HG03378 (cell line): ENCODE results near the gene RETREG1.
"Not testable (repeated sequence)": the region's sequence is repeated elsewhere in the genome, so short reads cannot be mapped to it uniquely, and the experiment has no call there.

Experiments
- ATAC-seq: cut with Tn5 transposase; IDR thresholded peaks from one replicate; pipeline ENCODE4 v1.9.1; 2021; ENCODE audit warnings: mild to moderate bottlenecking, moderate library complexity; ENCODE audit not compliant: unreplicated experiment

The RETREG1 gene, protein sequence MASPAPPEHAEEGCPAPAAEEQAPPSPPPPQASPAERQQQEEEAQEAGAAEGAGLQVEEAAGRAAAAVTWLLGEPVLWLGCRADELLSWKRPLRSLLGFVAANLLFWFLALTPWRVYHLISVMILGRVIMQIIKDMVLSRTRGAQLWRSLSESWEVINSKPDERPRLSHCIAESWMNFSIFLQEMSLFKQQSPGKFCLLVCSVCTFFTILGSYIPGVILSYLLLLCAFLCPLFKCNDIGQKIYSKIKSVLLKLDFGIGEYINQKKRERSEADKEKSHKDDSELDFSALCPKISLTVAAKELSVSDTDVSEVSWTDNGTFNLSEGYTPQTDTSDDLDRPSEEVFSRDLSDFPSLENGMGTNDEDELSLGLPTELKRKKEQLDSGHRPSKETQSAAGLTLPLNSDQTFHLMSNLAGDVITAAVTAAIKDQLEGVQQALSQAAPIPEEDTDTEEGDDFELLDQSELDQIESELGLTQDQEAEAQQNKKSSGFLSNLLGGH

DNA sequence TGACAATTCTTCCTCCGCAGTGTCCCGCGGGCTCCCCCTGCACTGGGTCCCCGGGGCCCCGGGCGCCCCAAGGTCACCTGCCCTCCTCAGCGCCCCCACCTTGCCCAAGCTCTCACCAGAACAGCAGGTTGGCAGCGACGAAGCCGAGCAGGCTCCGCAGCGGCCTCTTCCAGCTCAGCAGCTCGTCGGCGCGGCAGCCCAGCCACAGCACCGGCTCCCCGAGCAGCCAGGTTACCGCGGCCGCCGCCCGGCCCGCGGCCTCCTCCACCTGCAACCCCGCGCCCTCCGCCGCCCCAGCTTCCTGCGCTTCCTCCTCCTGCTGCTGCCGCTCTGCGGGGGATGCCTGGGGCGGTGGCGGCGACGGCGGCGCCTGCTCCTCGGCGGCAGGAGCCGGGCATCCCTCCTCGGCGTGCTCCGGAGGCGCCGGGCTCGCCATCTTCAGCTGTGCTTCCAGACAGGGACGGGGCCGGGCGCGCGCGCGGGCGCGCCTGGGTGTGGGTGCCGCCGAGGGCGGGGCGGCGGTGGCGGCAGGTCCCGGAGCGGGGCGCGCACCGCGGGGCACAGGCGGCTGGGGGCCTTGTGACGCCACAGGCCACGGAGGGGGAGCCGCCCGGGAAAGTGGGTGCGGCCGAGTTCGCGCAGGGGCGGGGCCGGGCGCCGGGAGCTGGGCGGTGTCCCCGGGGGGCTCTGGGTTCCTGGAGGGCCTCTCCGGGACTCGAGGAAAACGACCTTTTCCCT lies at the start of gene RETREG1:
TSS of gene RETREG1 (minus strand) at position 462 of the 738 bp plus-strand sequence. CDS start at position 436, 26 bp downstream.
- peak; percentile 43 for ATAC-seq

DNA sequence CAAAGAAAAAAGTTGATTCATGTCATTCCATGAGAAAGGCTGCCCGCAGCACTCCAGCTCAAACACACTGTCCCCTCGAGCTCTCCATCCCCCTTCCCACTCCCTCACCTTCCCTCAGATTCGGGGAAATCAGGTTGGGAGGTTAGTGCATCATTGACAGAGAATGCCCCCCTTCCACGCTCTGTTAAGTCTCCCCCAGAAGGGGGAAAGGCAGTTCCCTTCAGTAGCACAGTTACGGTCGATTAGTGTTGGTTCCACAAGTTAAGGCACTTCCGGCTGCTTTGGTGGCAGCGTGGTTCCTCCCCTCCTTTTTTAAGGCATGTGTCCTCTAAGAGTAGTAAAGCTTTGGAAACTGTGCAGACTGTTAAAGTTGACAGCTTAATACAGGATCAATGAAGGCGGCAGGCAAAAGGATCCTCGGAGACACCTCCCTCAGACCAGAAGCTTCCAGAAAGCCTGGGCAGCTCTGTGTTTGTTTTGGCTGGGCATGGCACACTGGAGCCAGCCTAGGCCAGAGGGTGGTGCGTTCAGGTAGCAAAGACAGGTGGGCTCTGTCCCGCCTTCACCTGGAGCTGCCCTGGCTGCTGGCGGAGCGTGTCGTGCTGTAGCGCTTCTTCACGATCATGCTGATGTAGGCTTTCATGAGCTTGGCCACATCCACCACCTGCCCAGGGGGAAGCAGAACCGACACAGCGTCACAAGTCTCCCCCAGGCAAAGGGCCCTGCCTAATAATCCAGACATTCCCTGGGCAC lies 49.5 kb upstream of the RETREG1 start:
- ATAC-seq, result no peak

DNA sequence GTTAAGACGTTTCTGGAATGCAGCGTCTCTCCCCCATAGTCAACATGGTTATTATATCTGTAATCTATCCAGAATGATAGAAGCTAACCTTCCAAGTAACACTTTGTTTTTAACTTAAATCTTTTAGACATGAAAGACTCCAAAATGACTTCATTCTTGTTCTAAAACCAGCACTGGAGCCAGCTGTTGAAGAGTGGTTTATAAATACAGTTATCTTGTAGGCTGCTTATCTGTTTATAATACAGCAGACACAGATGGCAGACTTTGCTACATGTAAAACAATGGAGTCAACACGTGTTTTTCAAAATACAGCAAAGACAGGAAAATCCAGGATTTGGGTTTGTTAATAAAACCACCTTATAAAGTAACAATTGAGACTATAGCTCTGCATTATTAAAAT lies 48.8 kb upstream of the RETREG1 start:
- ATAC-seq, result no peak

DNA sequence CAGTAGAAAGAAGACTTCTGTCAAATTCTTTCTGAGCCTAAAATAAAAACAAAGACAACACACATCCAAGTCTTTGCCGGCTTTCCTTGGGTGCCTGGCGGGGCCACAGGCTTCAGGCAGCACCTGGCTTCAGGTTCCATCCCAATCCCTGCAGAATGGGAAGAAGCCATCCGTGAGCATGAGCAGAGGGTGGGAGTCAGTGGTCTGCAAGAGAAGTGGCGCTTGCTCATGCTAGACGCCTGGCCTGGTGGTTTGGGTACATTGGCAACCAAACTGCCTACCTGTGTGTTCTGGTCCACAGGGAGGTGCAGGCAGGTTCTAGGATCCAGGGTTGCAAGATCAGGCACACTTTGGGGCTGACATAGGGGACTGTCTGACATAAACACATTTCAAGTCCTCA lies 47.6 kb upstream of the RETREG1 start:
- no peak for ATAC-seq

DNA sequence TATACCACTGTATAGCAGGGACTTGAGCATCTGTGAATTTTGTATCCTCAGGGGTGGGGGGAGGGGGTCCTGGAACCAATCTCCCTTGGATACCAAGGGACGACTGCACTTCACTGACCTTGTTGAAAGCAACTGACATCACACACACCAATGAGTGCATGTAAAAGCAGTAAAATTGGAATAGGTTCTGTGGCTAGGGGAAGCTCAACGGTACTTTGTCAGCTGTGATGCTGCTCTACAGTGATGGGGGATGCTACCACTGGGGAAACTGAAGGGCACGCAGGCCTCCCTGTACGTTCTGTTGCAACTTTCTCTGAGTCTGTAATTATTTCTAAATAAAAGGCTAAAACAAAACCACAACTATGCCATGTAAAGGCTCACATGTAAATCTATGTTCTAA lies 47.0 kb upstream of the RETREG1 start:
- no peak for ATAC-seq

DNA sequence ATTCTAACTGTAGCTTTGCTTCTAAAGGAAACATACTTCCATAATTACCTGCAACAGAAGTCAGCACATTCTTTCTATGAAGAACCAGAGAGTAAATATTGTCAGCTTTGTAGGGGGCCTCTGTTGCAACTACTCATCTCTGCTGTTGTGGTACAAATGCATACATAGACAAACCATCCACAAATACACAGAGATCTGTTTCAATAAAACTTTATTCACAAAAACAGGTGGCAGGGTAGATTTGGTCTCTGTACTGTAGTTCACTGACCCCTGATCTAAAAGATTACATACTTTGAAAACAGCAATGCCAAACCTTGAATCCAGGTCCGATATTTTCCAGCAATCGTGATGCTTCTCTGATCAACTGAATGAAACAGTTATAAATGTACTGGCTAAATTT lies 44.9 kb upstream of the RETREG1 start:
- ATAC-seq, result no peak

DNA sequence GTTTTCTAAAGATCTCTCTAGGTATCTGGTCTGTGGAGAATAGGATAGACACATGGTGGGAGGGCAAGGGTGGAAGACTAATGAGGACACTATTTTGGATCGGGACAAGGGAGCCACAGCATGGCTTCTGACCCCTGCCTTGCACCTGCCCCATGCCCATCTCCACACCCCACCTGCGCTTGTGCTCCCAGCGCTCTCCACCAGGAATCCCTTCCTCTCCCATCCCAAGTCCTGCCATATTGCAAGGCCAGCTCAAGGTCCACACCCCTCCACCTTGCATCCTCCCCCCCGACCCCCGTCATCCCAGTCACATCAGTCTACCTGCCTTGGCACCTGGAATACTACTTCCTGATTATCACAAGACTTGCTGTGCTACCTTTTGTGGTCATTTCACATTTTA lies 44.2 kb upstream of the RETREG1 start:
- no peak for ATAC-seq

DNA sequence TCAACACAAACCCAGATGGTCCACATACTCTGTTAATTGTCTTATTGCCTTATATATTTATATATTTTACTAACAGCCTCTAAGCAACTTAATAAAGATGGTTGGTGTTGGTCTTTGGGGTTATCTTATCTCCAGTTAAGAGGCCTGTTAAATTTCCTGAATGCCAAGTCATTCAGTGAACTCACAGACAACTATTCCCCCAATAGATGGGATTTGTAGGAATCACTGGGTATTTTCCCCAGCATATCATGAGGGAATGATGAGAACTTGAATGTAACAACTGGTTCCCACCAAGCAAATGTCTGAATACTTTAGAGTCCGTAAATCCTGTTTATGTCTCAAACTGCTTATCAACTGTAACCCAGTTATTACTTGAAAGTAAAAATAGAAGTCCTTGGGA lies 42.7 kb upstream of the RETREG1 start:
- ATAC-seq, result no peak

DNA sequence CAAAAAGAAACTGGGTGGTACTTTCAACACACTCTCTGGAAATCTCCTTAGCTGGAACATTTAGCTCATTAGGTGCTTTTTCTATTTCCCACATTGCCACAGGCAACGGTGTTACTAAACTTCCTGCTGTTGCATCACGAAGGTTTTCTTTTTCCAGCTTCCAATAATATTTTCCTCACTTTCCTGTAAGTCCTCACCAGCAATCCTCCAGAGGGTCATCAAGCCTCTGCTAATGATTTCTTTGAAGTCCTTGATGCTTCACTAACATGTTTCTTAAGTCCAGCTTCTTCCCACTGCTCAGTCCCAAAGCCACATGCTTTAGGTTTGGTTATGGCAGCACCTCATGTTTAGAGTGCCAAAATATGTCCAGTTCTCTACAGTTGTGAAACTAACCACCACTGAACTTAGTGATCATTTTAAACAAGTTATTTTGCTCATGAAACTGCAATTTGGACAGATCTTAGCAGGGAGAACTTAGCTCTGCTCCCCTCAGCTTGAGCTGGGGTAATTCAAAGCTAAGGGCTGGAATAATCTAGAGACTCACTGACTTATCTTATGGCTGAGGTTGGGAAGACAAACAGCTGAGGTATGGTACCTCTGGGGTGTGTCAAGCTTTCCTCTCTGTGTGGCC lies 39.9 kb upstream of the RETREG1 start:
- ATAC-seq, result no peak

DNA sequence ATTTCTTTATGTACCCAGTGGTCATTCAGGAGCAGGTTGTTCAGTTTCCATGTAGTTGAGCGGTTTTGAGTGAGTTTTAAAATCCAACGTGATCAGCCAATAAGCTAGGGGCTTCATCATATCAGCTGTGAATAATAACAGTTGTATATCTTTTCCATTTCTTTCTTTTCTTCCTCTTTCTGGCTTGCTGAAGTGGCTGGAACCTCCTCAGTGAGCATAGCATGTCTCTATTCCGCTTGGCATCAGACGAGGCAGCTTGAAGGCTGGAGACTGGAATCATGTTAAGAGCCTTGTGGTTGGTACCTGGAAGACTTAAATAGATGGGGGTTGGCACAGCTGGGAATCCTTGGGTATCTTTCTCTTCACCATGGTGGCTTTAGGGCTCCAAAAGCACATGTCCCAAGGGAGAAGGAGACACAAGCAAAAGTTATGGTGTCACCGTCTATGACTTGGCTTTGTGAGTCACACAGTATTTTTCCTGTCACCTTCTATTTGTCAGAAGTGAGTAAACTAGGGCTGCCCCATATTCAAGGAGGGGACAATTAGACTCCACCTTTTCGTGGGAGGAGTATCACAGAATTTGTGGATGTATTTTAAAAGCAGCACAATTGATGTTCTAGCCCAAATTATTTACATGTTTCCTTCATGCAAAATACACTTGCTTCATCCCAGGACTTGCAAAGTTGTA lies 38.0 kb upstream of the RETREG1 start:
- no peak for ATAC-seq

DNA sequence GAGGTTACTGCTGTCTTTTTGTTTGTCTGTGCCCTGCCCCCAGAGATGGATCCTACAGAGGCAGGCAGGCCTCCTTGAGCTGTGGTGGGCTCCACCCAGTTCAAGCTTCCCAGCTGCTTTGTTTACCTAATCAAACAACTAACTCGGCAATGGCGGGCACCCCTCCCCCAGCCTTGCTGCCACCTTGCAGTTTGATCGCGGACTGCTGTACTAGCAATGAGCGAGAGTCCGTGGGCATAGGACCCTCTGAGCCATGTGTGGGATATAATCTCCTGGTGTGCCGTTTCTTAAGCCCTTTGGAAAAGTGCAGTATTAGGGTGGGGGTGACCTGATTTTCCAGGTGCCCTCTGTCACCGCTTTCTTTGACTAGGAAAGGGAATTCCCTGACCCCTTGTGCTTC lies 31.9 kb upstream of the RETREG1 start:
- ATAC-seq, result not testable (repeated sequence)

DNA sequence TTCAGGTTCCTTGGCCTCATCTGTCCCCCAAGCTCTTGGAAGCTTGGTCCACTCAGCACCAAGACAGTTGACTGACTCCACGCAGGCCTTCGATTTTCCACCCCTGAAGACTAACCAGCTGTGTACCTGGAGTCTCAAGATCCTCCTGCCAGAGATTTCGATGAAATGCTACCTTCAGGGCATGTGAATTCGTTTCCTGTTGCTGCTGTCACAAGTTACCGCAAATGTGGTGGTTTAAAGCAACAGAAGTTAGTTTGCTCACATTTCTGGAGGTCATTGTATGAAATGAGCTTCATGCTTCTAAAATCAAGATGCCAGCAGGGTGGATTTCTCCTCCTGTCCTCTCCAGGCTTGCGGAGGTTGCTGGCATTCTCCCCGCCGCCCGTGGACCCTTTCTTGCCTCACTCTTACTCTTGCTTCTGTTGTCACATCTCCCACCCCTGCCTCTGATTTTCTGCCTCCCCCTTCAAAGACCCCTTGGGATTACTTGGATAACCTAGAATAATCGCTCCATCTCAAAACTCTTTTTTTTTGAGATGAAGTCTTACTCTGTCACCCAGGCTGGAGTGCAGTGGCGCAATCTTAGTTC lies 27.6 kb upstream of the RETREG1 start:
- no peak for ATAC-seq

DNA sequence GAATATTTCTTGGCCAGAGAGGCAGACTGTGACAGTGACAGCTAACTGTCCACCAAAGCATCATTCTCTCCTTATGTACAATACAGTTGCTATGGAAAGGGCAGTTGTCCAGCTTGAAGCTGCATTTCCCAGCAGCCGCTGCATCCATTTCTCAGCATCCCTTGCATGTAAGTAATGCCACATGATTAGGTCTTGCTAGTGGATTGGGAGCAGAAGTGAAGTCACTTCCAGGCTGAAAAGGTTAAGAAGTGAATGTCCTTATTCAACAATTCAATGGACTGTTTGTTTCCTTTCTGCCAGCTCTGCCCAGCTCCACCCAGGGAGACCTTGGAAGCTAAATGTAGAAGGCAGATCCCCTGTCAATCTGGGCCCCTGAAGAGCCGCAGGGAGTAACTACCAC lies 26.1 kb upstream of the RETREG1 start:
- ATAC-seq, result no peak

DNA sequence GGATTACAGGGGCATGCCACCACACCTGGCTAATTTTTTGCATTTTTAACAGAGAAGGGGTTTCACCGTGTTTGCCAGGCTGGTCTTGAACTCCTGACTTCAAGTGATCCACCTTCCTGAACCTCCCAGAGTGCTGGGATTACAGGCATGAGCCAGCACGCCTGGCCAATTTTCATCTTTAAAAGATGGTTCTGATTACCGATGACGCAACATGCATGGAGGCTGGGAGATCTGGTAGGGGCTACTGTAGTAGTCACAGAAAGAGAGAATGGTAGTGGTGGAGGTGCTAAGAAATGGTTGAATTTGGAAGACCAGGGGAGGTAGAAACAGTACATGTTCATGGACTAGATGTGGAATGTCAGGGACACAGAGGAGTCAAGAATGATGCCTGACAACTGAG lies 22.4 kb upstream of the RETREG1 start:
- ATAC-seq, result no peak

DNA sequence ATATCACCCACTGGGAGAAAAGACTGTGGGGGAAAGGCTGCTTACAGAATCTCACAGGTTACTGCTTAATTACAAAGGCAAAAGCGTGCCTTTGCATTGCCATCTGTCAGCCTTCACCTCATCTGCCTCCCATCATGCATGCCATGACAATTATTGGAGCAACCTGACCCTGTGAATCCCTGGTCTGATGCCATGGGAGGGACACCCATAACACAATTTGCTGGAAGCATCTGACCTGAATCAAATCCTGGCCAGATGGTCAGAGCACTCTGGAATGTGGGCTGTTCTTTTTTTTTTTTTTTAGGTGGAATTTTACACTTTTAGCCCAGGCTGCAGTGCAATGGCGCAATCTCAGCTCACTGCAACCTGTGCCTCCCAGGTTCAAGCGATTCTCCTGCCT lies 11.6 kb upstream of the RETREG1 start:
- no peak for ATAC-seq

DNA sequence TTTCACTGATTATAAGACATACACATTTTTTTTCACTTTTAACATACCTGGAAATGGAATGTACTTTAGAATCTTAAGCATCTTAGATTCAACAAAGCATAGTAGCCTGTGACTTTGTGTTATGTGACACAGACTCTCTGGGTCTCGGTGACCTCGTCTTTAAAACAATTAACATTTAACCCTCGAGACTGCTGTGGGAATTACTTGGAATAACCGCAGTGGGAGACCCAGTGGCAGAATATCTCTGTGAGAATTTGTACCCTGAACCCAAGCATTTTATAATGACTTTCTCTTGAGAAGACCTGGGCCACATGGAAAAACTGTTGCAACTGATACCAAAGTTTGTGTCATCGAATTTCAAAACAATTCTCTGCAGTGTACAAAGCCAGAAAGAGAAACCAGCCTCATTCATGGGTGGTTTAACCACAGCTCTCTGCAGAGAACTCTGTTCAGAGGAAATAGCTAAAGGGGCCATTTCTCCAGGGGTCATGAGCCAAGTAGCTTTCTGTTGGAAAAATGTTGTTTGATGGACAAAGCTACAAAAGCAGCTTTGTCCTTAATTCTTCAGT lies 10.0 kb upstream of the RETREG1 start:
- peak; percentile 75 for ATAC-seq

DNA sequence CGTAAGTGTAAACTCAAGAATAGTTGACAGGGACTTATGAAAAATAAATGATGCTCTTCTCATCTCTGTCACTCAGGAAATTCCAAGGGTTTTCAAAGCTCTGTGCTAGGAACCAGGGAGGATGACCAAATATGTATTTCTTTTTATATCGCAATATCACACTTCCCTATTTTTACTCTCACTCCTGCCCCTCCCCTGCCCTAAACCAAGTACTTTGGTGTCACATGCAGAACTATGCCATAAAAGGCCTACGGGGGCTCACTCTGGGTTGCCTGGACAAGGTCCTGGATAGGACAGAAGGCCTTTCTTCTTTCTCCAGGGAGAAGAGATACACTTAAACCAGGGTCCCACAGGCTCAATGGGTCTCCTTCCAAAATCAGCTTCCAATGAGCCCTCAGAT lies 8.3 kb upstream of the RETREG1 start:
- no peak for ATAC-seq

DNA sequence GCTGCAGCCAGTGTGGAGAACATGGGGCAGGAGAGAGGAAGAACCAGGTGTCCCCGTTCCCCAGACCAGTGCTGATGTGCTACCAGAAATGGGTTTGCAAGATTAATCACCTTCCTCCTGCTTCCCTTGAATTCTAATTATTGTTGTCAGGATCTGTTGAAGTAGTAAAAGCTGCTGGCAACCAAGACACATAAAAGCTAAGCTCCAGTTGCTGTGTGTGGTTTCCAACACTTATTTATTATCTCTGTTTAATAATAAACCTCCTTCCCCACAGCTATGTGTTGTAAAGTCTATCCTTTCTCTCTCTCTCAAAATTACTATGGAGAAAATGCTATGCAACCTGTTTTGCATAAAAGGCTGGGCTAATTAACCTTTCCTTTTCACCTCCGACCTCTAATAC lies 2.3 kb upstream of the RETREG1 start:
- no peak for ATAC-seq

DNA sequence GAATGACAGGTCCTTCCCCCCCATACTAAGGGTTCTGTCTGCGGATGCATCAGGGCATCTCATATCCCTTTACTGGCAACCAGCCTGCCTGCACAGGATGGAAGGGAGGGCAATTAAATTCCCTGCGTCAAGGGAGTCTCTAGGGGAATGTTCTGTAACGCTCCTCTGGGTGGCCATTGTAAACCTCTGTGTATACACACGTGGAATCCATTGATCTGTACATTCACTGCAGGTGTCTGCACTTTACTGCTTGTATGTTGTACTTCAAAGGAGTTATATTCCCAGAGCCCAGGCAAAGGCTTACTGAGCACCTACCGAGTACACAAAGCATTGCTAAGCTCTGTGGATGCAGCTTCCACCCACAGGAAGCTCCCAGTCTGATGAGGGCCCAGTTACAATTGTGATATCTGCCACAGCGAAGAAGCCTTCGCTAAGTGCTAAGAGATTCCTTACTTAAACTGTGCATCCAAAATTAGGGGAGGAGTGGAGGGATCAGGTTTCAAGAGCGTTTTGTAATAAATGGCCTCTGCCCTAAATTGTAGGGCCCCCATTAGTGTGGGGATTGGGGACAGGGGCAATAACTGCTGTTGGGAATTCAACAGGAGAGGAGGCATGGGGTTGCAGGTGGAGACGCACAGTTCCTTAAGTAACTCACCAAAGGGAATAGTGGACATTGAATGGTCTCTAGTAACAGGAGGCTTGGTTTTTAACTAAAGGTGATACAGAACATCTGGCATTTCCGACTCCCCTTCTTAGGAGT lies 1.5 kb upstream of the RETREG1 start:
- ATAC-seq, result no peak
